Upper lobe of right lung (tissue), 1 donor: ENCODE measurements around the gene KATNA1. TPM values are rescaled to one million over a fixed set of nuclear protein-coding genes. Genes with fewer than 3 reads are reported as not detected.

Experiments used
- ATAC-seq: fragments of 200-7000 bp; cut with Tn5 transposase; one replicate; pipeline ENCODE4 v1.9.1; 2020; ENCODE audit warnings: mild to moderate bottlenecking, moderate library complexity
- DNase-seq: peaks from one replicate; pipeline ENCODE4 v3.0.0-alpha.2; 2020
- H3K27ac ChIP-seq: fragments of 200-600 bp; one replicate; pipeline ENCODE4 v1.8.0; 2022
- H3K27me3 ChIP-seq: fragments of 200-600 bp; one replicate; pipeline ENCODE4 v1.8.0; 2022; ENCODE audit warnings: mild to moderate bottlenecking
- H3K36me3 ChIP-seq: fragments of 200-600 bp; one replicate; pipeline ENCODE4 v1.8.0; 2022
- H3K4me1 ChIP-seq: fragments of 200-600 bp; one replicate; pipeline ENCODE4 v1.8.0; 2022
- H3K4me3 ChIP-seq: fragments of 200-600 bp; one replicate; pipeline ENCODE4 v1.8.0; 2022; ENCODE audit warnings: mild to moderate bottlenecking
- H3K9me3 ChIP-seq: fragments of 200-600 bp; one replicate; pipeline ENCODE4 v1.8.0; 2022
- CTCF ChIP-seq: fragments of 200-600 bp; IDR thresholded peaks from one replicate; pipeline ENCODE4 v1.8.0; 2022; ENCODE audit warnings: antibody characterized with exemption
- intact Hi-C: fragments of 100-400 bp; cut with DNase I; formaldehyde crosslinking; loops from one replicate; pipeline ENCODE4 v1.11.0; 2022
- total RNA-seq: library from RNA; stranded (reverse); fragmentation: NEBNext Ultra II Directional; extraction: Animal tissue kit (Norgen Biotek cat#: 25700); gene quantifications from one replicate; pipeline ENCODE4 v1.2.1, GENCODE V29; 2021
- donor health status: DM: no; HTN: yes; CAD: no; lungs with severe emphysema.

KATNA1 gene
- total RNA-seq, 1 donor from 2014 or later = 14.3 TPM

- Histone ChIP-seq H3K27me3 (no peaks in the 10 kb centered on the region), H3K27ac (no peak overlapping the region), H3K4me1 (no peaks in the 10 kb centered on the region), H3K36me3 (peaks cover 9% of the 10 kb centered on the region), H3K4me3 (no peak overlapping the region), H3K9me3 (no peaks in the 10 kb centered on the region)
- no peak for TF ChIP-seq CTCF
- DNase-seq = no peak
- no peak for ATAC-seq
- intact Hi-C loops = no loop called here
Measured at GRCh38 chr6:149608381-149608982, 40.0 kb downstream of the KATNA1 start.

- TF ChIP-seq CTCF = no peak
- no peak for DNase-seq
- ATAC-seq = no peak
- intact Hi-C loops = no loop called here
- H3K27me3 ChIP-seq = no peaks in the 10 kb centered on the region
- H3K27ac ChIP-seq = no peak overlapping the region
- H3K9me3 ChIP-seq = no peaks in the 10 kb centered on the region
- H3K4me1 ChIP-seq = no peaks in the 10 kb centered on the region
- H3K4me3 ChIP-seq = no peak overlapping the region
- H3K36me3 ChIP-seq = peaks cover 65% of the 10 kb centered on the region
Measured at GRCh38 chr6:149600508-149600907, 48.0 kb downstream of the KATNA1 start.

GRCh38 chr6:149593408-149593807 lies 55.1 kb downstream of the KATNA1 start:
- Histone ChIP-seq H3K27me3 (no peaks in the 10 kb centered on the region), H3K4me3 (no peak overlapping the region), H3K36me3 (peaks cover 85% of the 10 kb centered on the region), H3K9me3 (no peaks in the 10 kb centered on the region), H3K27ac (no peak overlapping the region), H3K4me1 (no peaks in the 10 kb centered on the region)
- no peak for TF ChIP-seq CTCF
- intact Hi-C loops = no loop called here
- DNase-seq = no peak
- no peak for ATAC-seq

- no peaks in the 10 kb centered on the region for H3K27me3 ChIP-seq
- ATAC-seq = no peak
- H3K4me1 ChIP-seq = no peaks in the 10 kb centered on the region
- H3K4me3 ChIP-seq = no peak overlapping the region
- no peak for DNase-seq
- no peak overlapping the region for H3K27ac ChIP-seq
- H3K36me3 ChIP-seq = peaks cover 88% of the 10 kb centered on the region
- intact Hi-C loops = no loop called here
- no peak for TF ChIP-seq CTCF
- no peaks in the 10 kb centered on the region for H3K9me3 ChIP-seq
Measured at GRCh38 chr6:149592983-149593382, 55.5 kb downstream of the KATNA1 start.

- no peaks in the 10 kb centered on the region for H3K4me1 ChIP-seq
- no peak overlapping the region for H3K27ac ChIP-seq
- H3K9me3 ChIP-seq = no peaks in the 10 kb centered on the region
- H3K27me3 ChIP-seq = no peaks in the 10 kb centered on the region
- no peak for TF ChIP-seq CTCF
- intact Hi-C loops = no loop called here
- ATAC-seq = no peak
- no peak overlapping the region for H3K4me3 ChIP-seq
- DNase-seq = no peak
- peaks cover 67% of the 10 kb centered on the region for H3K36me3 ChIP-seq
Measured at GRCh38 chr6:149586149-149586548, 62.4 kb downstream of the KATNA1 start.

GRCh38 chr6:149581349-149581748 lies 67.2 kb downstream of the KATNA1 start:
- intact Hi-C loops = no loop called here
- H3K4me1 ChIP-seq = no peaks in the 10 kb centered on the region
- H3K36me3 ChIP-seq = peaks cover 56% of the 10 kb centered on the region
- DNase-seq = no peak
- no peak overlapping the region for H3K27ac ChIP-seq
- no peaks in the 10 kb centered on the region for H3K27me3 ChIP-seq
- TF ChIP-seq CTCF = no peak
- no peak overlapping the region for H3K4me3 ChIP-seq
- no peaks in the 10 kb centered on the region for H3K9me3 ChIP-seq
- ATAC-seq = no peak
